AG09309 (cell line): ENCODE measurements around the gene BATF2.
A peak's percentile ranks its signal among the peaks of the same experiment; 100 is the strongest.
"Not testable (repeated sequence)": the region's sequence is repeated elsewhere in the genome, so short reads cannot be mapped to it uniquely, and the experiment has no call there.

Experiments used
- DNase-seq: peaks from one replicate; pipeline ENCODE4 v3.0.0-alpha.2; 2010; ENCODE audit warnings: low read depth
- H3K4me3 ChIP-seq: 2 replicates; pipeline ENCODE4 v1.5.1; 2011; ENCODE audit warnings: mild to moderate bottlenecking, low read depth, low read length, moderate library complexity; ENCODE audit not compliant: control insufficient read depth
- CTCF ChIP-seq: IDR thresholded peaks from 2 replicates; pipeline ENCODE4 v1.5.1; 2011; ENCODE audit warnings: mild to moderate bottlenecking, low read depth, low read length, inconsistent platforms; ENCODE audit not compliant: insufficient read depth, control insufficient read depth; ENCODE audit errors: missing control alignments

BATF2 gene

GRCh38 chr11:65014726-65015227 lies 18.0 kb upstream of the BATF2 start:
- DNase-seq, result no peak
- H3K4me3 ChIP-seq, result peak overlapping the region; percentile 82
- no peak for TF ChIP-seq CTCF

GRCh38 chr11:65013888-65014725 lies 17.3 kb upstream of the BATF2 start, which contains the start of gene ARL2:
ARL2 (plus strand) TSS chr11:65014160; CDS start chr11:65014208, 48 bp downstream.
- peak; percentile 53 for TF ChIP-seq CTCF
- H3K4me3 ChIP-seq, result peak within 1 kb of the TSS; percentile 82
- DNase-seq, result peak; percentile 45

GRCh38 chr11:65013130-65013887 lies 16.5 kb upstream of the BATF2 start:
- TF ChIP-seq CTCF, result peak; percentile 93
- DNase-seq, result peak; percentile 45
- H3K4me3 ChIP-seq, result peak overlapping the region; percentile 82

GRCh38 chr11:65008873-65009272 lies 12.1 kb upstream of the BATF2 start:
- no peak for DNase-seq
- H3K4me3 ChIP-seq, result no peak overlapping the region
- TF ChIP-seq CTCF, result no peak

- no peak for DNase-seq
- no peak overlapping the region for H3K4me3 ChIP-seq
- no peak for TF ChIP-seq CTCF
Observed at GRCh38 chr11:65008016-65008415, 11.2 kb upstream of the BATF2 start.

GRCh38 chr11:65003968-65004367 lies 7.2 kb upstream of the BATF2 start:
- not testable (repeated sequence) for DNase-seq, H3K4me3 ChIP-seq

- no peak overlapping the region for H3K4me3 ChIP-seq
- TF ChIP-seq CTCF, result no peak
- DNase-seq, result no peak
Observed at GRCh38 chr11:65003282-65003681, 6.5 kb upstream of the BATF2 start.
